SU-DHL-6 (cell line): ENCODE measurements around the gene SLCO2B1.

ENCODE experiments used
- H2AFZ ChIP-seq: fragments of 200-600 bp; sonication (generic); 2 replicates; pipeline ENCODE4 v1.6.1; 2014; ENCODE audit warnings: low read depth, mild to moderate bottlenecking, moderate library complexity, mixed read lengths, antibody characterized with exemption, low read length; ENCODE audit not compliant: severe bottlenecking
- H3F3A ChIP-seq: fragments of 200-600 bp; shearing (Covaris generic); 2 replicates; pipeline ENCODE4 v1.6.0; 2016; ENCODE audit warnings: antibody characterized with exemption, mild to moderate bottlenecking; ENCODE audit not compliant: insufficient read depth
- H3K27ac ChIP-seq: fragments of 200-600 bp; sonication (generic); 2 replicates; pipeline ENCODE4 v1.5.1; 2016; ENCODE audit warnings: low read depth, mild to moderate bottlenecking, low read length, moderate library complexity, mixed read lengths
- H3K27me3 ChIP-seq: fragments of 200-600 bp; sonication (generic), shearing (Covaris generic); 2 replicates; pipeline ENCODE4 v1.6.0; 2014; ENCODE audit warnings: mild to moderate bottlenecking, low read length
- H3K36me3 ChIP-seq: fragments of 200-600 bp; sonication (generic); 2 replicates; pipeline ENCODE4 v1.6.1; 2014; ENCODE audit warnings: mild to moderate bottlenecking, low read length, mixed read lengths
- H3K4me2 ChIP-seq: fragments of 300-600, 200-600 bp; shearing (Covaris generic), sonication (generic); 2 replicates; pipeline ENCODE4 v1.6.0; 2014; ENCODE audit warnings: low read length, low read depth, mild to moderate bottlenecking; ENCODE audit not compliant: poor library complexity, severe bottlenecking
- H3K4me3 ChIP-seq: fragments of 200-600 bp; sonication (generic); 2 replicates; pipeline ENCODE4 v1.5.1; 2014; ENCODE audit warnings: antibody characterized with exemption, low read length, mild to moderate bottlenecking, mixed read lengths; ENCODE audit not compliant: insufficient read depth, poor library complexity, severe bottlenecking
- H3K79me2 ChIP-seq: fragments of 200-600 bp; sonication (generic); 2 replicates; pipeline ENCODE4 v1.6.1; 2014; ENCODE audit warnings: mild to moderate bottlenecking, low read length, moderate library complexity; ENCODE audit not compliant: insufficient read depth
- H3K9ac ChIP-seq: fragments of 200-600 bp; sonication (generic); 2 replicates; pipeline ENCODE4 v1.7.0; 2014; ENCODE audit warnings: mild to moderate bottlenecking, low read length
- H3K9me2 ChIP-seq: fragments of 200-600 bp; sonication (generic); replicated peaks from 2 replicates; pipeline ENCODE4 v1.6.1; 2014; ENCODE audit warnings: low read length; ENCODE audit not compliant: insufficient read depth
- H3K9me3 ChIP-seq: fragments of 200-600 bp; sonication (generic); 2 replicates; pipeline ENCODE4 v1.6.1; 2014; ENCODE audit warnings: low read length, mixed read lengths; ENCODE audit not compliant: insufficient read depth
- H4K20me1 ChIP-seq: fragments of 200-600 bp; sonication (generic); 2 replicates; pipeline ENCODE4 v1.6.1; 2014; ENCODE audit warnings: low read depth, mild to moderate bottlenecking, antibody characterized with exemption, low read length, moderate library complexity, mixed read lengths
- CTCF ChIP-seq: fragments of 200-600 bp; sonication (generic); IDR thresholded peaks from one replicate; pipeline ENCODE4 v1.5.1; 2017; ENCODE audit warnings: antibody characterized with exemption, mild to moderate bottlenecking, low read length, moderate library complexity; ENCODE audit not compliant: insufficient read depth, poor library complexity, severe bottlenecking
- EZH2phosphoT487 ChIP-seq: fragments of 200-600 bp; sonication (generic), shearing (Covaris generic); conservative IDR thresholded peaks from 2 replicates; pipeline ENCODE4 v1.6.1; 2018; ENCODE audit warnings: mild to moderate bottlenecking, antibody characterized with exemption, low read length, moderate library complexity, mixed read lengths

Gene SLCO2B1

GRCh38 chr11:75152651-75153427, 1.9 kb downstream of the SLCO2B1 start:
- Histone ChIP-seq H3K4me3 (no peak overlapping the region), H3K27ac (no peak overlapping the region), H3K27me3 (no peaks in the 10 kb centered on the region)

GRCh38 chr11:75154646-75155569, 4.0 kb downstream of the SLCO2B1 start:
- no peaks in the 10 kb centered on the region for H3K27me3 ChIP-seq

More at GRCh38 chr11:75152651-75153427, 1.9 kb downstream of the SLCO2B1 start:
- no peak overlapping the region for H2AFZ ChIP-seq
- H3K9ac ChIP-seq: no peak overlapping the region
- H3K4me2 ChIP-seq: no peak overlapping the region
- no peaks in the 10 kb centered on the region for H3K9me3 ChIP-seq
- H3K36me3 ChIP-seq: no peaks in the 10 kb centered on the region
- no peaks in the 10 kb centered on the region for H3F3A ChIP-seq
- H3K9me2 ChIP-seq: no peaks in the 10 kb centered on the region
- H4K20me1 ChIP-seq: no peaks in the 10 kb centered on the region
- H3K79me2 ChIP-seq: no peaks in the 10 kb centered on the region
- TF ChIP-seq CTCF (no peak), EZH2phosphoT487 (no peak)

More at GRCh38 chr11:75154646-75155569, 4.0 kb downstream of the SLCO2B1 start:
- Histone ChIP-seq H3K9me2 (no peaks in the 10 kb centered on the region), H2AFZ (no peak overlapping the region), H3K79me2 (no peaks in the 10 kb centered on the region), H3K9ac (no peak overlapping the region), H3K36me3 (no peaks in the 10 kb centered on the region), H4K20me1 (no peaks in the 10 kb centered on the region), H3F3A (no peaks in the 10 kb centered on the region), H3K9me3 (no peaks in the 10 kb centered on the region), H3K4me2 (no peak overlapping the region), H3K27ac (no peak overlapping the region), H3K4me3 (no peak overlapping the region)
- TF ChIP-seq EZH2phosphoT487 (no peak), CTCF (no peak)
